Colonic mucosa (tissue), 4 donors: ENCODE data around the gene TRIM7. TPM values are rescaled to one million over a fixed set of nuclear protein-coding genes. Genes with fewer than 3 reads are reported as not detected.

Experiments
- DNase-seq: peaks from one replicate; pipeline ENCODE4 v3.0.0-alpha.2; 2020
- H3K27ac ChIP-seq: fragments of 200-600 bp; one replicate; pipeline ENCODE4 v1.8.0; 2021
- H3K27me3 ChIP-seq: fragments of 200-600 bp; one replicate; pipeline ENCODE4 v1.8.0; 2021
- H3K36me3 ChIP-seq: fragments of 200-600 bp; one replicate; pipeline ENCODE4 v1.8.0; 2021
- H3K4me1 ChIP-seq: fragments of 200-600 bp; one replicate; pipeline ENCODE4 v1.8.0; 2021; ENCODE audit warnings: mild to moderate bottlenecking
- H3K4me3 ChIP-seq: fragments of 200-600 bp; one replicate; pipeline ENCODE4 v1.8.0; 2021
- H3K9ac ChIP-seq, 2 donors: one replicate each; pipeline ENCODE4 v1.7.0; 2013; ENCODE audit warnings: control low read depth in 2 of 2, low read depth in 2 of 2, low read length in 2 of 2
- H3K9me3 ChIP-seq: fragments of 200-600 bp; one replicate; pipeline ENCODE4 v1.8.0; 2021
- CTCF ChIP-seq: fragments of 200-600 bp; IDR thresholded peaks from one replicate; pipeline ENCODE4 v1.8.0; 2022; ENCODE audit warnings: antibody characterized with exemption, mild to moderate bottlenecking
- intact Hi-C: fragments of 100-400 bp; cut with DNase I; formaldehyde crosslinking; loops from one replicate; pipeline ENCODE4 v1.14.1; 2022
- total RNA-seq, 2 donors: library from RNA; stranded (reverse); fragmentation: NEBNext Ultra II Directional in 1 of 2; extraction: Animal tissue kit (Norgen Biotek cat#: 25700) in 1 of 2; gene quantifications; one replicate each; pipeline ENCODE4 v1.2.1, GENCODE V29; 2021
- donor health status: healthy.
- donor health status: DM: no; HTN: no; CAD: no.
- donor health status: DM: no; HTN: no; CAD: no.

Gene TRIM7
- 1 to 10 TPM; 6.8 to 8.7 TPM for total RNA-seq

- peak within 1 kb of the TSS; percentile 47 for H3K4me3 ChIP-seq
- H3K36me3 ChIP-seq, result no peaks in the 10 kb centered on the region
- H3K4me1 ChIP-seq, result peaks cover 5% of the 10 kb centered on the region
- peak; percentile 79 for DNase-seq
- H3K27ac ChIP-seq, result no peak within 1 kb of the TSS
- no peaks in the 10 kb centered on the region for H3K9me3 ChIP-seq
- intact Hi-C loops, result no loop called here
- H3K9ac ChIP-seq, result peak within 1 kb of the TSS; percentile 57 to 63
- no peak for TF ChIP-seq CTCF
- no peaks in the 10 kb centered on the region for H3K27me3 ChIP-seq
Measured at GRCh38 chr5:181204826-181205760, at the start of gene TRIM7. Gene TRIM7 (minus strand): TSS chr5:181205196. CDS start chr5:181205110, 86 bp downstream.

- H3K9ac ChIP-seq, result peak overlapping the region; percentile 65 to 90
- intact Hi-C loops, result no loop called here
- H3K27me3 ChIP-seq, result no peaks in the 10 kb centered on the region
- H3K27ac ChIP-seq, result peak overlapping the region; percentile 8
- TF ChIP-seq CTCF, result no peak
- no peak for DNase-seq
- H3K36me3 ChIP-seq, result no peaks in the 10 kb centered on the region
- H3K9me3 ChIP-seq, result no peaks in the 10 kb centered on the region
- H3K4me1 ChIP-seq, result peaks cover 14% of the 10 kb centered on the region
- H3K4me3 ChIP-seq, result peak overlapping the region; percentile 67
Measured at GRCh38 chr5:181248277-181248676, 43.3 kb upstream of the TRIM7 start.

DNA sequence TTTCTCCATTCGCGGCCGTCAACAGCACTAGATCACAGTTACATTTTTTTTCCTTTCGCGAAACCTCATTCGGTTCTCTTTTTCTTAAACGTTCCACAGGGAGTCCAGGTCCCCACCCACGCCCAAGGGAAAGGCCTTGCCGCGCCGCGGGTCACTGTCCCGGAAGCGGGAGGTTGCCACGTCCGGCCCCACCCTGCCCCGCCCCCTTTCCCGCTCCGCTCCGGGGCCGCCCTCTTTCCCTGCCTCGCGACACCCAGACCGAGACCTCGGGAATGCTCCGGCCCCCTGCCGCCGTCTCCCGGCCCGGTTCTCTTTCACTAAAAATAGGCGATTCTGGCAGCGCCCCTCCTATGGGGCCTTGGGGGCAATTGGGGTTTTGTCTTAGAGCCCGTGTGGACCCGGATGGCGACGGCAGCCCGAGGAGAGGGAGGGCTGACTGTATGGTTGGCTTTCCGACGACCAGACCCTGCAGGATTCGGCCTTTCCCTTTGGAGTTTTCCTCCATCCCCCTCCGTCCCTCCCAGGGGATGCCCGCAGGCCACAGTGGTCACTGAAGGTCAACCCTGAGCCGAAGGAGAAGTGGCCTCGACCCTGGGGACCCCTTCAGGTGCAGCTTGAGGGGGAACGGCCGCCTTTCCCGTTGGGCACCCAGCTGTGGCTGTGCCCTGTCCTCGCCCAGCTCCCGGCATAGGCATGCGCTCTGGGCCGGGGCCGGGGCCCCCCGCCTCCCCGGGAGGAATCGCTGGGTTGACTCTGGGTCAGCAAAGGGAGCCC, 41.5 kb upstream of the TRIM7 start:
- intact Hi-C loops, result no loop called here
- H3K27ac ChIP-seq, result peak overlapping the region; percentile 93
- TF ChIP-seq CTCF, result no peak
- H3K27me3 ChIP-seq, result no peaks in the 10 kb centered on the region
- H3K36me3 ChIP-seq, result peaks cover 2% of the 10 kb centered on the region
- peaks cover 19% of the 10 kb centered on the region for H3K4me1 ChIP-seq
- peak overlapping the region; percentile 67 for H3K4me3 ChIP-seq
- no peaks in the 10 kb centered on the region for H3K9me3 ChIP-seq
- DNase-seq, result peak; percentile 94
- peak overlapping the region; percentile 96 to 99 for H3K9ac ChIP-seq

- Histone ChIP-seq H3K36me3 (peaks cover 5% of the 10 kb centered on the region), H3K4me1 (peaks cover 22% of the 10 kb centered on the region), H3K27ac (peak overlapping the region; percentile 93), H3K9me3 (no peaks in the 10 kb centered on the region), H3K4me3 (peak overlapping the region; percentile 67), H3K27me3 (no peaks in the 10 kb centered on the region), H3K9ac (peak overlapping the region; percentile 80 to 99)
- no peak for TF ChIP-seq CTCF
- intact Hi-C loops, result no loop called here
- no peak for DNase-seq
Measured at GRCh38 chr5:181245427-181246275, 40.7 kb upstream of the TRIM7 start.
